ENCODE results near the gene CTU2. TPM values are rescaled to one million over a fixed set of nuclear protein-coding genes. Genes with fewer than 3 reads are reported as not detected.

Gene CTU2
- total and polyA plus RNA-seq, 7 donors = 6.1 to 16.3 (median 10.5) TPM

GRCh38 chr16:88755745-88756443, 49.6 kb downstream of the CTU2 start:
- H3K4me1 ChIP-seq = peaks cover 0 to 77% (median 76%) of the 10 kb centered on the region in 4 donors
- H3K27ac ChIP-seq = peak overlapping the region; percentile 56 to 100 (median 96)
- no peak overlapping the region for H3K4me3 ChIP-seq

GRCh38 chr16:88758227-88758943, 52.1 kb downstream of the CTU2 start:
- H3K4me3 ChIP-seq = no peak overlapping the region
- peaks cover 0 to 95% (median 90%) of the 10 kb centered on the region in 4 donors for H3K4me1 ChIP-seq
- 83 to 88% methylated on average over 13 of the region's 13 CpGs for WGBS, 2 donors
- intact Hi-C loops (cut with DNase I) = no loop called here
- peak overlapping the region; percentile 91 to 100 (median 96) for H3K27ac ChIP-seq
- no peaks in the 10 kb centered on the region for H3K27me3 ChIP-seq
- no peak for DNase-seq
- TF ChIP-seq POLR2AphosphoS5 (IDR thresholded peaks at IDR 0.05) = peak in 2 of 4 donors; percentile 4 to 8
- TF ChIP-seq EP300 (IDR thresholded peaks at IDR 0.05) = no peak
- no peaks in the 10 kb centered on the region for H3K36me3 ChIP-seq
- no peaks in the 10 kb centered on the region for H3K9me3 ChIP-seq

More at GRCh38 chr16:88755745-88756443, 49.6 kb downstream of the CTU2 start:
- Histone ChIP-seq H3K27me3 (no peaks in the 10 kb centered on the region), H3K36me3 (peaks cover 0 to 13% (median 3%) of the 10 kb centered on the region in 4 donors), H3K9me3 (no peaks in the 10 kb centered on the region)
- TF ChIP-seq POLR2AphosphoS5 (IDR thresholded peaks at IDR 0.05) = no peak
- TF ChIP-seq, protein P1, sequence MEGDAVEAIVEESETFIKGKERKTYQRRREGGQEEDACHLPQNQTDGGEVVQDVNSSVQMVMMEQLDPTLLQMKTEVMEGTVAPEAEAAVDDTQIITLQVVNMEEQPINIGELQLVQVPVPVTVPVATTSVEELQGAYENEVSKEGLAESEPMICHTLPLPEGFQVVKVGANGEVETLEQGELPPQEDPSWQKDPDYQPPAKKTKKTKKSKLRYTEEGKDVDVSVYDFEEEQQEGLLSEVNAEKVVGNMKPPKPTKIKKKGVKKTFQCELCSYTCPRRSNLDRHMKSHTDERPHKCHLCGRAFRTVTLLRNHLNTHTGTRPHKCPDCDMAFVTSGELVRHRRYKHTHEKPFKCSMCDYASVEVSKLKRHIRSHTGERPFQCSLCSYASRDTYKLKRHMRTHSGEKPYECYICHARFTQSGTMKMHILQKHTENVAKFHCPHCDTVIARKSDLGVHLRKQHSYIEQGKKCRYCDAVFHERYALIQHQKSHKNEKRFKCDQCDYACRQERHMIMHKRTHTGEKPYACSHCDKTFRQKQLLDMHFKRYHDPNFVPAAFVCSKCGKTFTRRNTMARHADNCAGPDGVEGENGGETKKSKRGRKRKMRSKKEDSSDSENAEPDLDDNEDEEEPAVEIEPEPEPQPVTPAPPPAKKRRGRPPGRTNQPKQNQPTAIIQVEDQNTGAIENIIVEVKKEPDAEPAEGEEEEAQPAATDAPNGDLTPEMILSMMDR (IDR thresholded peaks at IDR 0.05) = peak in 1 of 4 experiments; percentile 15
- no peak for DNase-seq
- 84 to 90% methylated on average over 23 of the region's 23 CpGs for WGBS, 2 donors
- intact Hi-C loops (cut with DNase I) = no loop called here

GRCh38 chr16:88758944-88759244, 52.6 kb downstream of the CTU2 start:
- intact Hi-C loops (cut with DNase I) = loop anchor here (1.0 kb wide), 1 partner anchor 26 kb away; the partner anchor contains the start of gene PIEZO1

GRCh38 chr16:88759245-88759975, 53.1 kb downstream of the CTU2 start:
- H3K9me3 ChIP-seq = no peaks in the 10 kb centered on the region
- intact Hi-C loops (cut with DNase I) = loop anchor here (1.0 kb wide), 1 partner anchor 26 kb away; the partner anchor contains the start of gene PIEZO1
- DNase-seq = peak; percentile 96
- H3K27ac ChIP-seq = peak overlapping the region; percentile 91 to 100 (median 96)
- H3K36me3 ChIP-seq = no peaks in the 10 kb centered on the region
- H3K27me3 ChIP-seq = no peaks in the 10 kb centered on the region
- peak; percentile 91 to 96 (median 94) for TF ChIP-seq POLR2AphosphoS5 (IDR thresholded peaks at IDR 0.05)
- TF ChIP-seq EP300 (IDR thresholded peaks at IDR 0.05) = peak in 2 of 4 donors; percentile 39 to 74
- peak; percentile 86 to 88 for TF ChIP-seq POLR2A (IDR thresholded peaks at IDR 0.05)
- TF ChIP-seq, protein P1 (IDR thresholded peaks at IDR 0.05) = peak in 2 of 4 experiments; percentile 33 to 43
- H3K4me1 ChIP-seq = peaks cover 0 to 93% (median 88%) of the 10 kb centered on the region in 4 donors
- H3K4me3 ChIP-seq = peak overlapping the region in 3 of 4 donors; percentile 32 to 41 (median 40)
- WGBS, 2 donors = 33 to 61% methylated on average over 26 of the region's 26 CpGs

More at GRCh38 chr16:88758944-88759244, 52.6 kb downstream of the CTU2 start:
- no peaks in the 10 kb centered on the region for H3K9me3 ChIP-seq
- TF ChIP-seq EP300 (IDR thresholded peaks at IDR 0.05) (no peak), POLR2A (IDR thresholded peaks at IDR 0.05) (no peak), POLR2AphosphoS5 (IDR thresholded peaks at IDR 0.05) (no peak)
- TF ChIP-seq, protein P1 (IDR thresholded peaks at IDR 0.05) = no peak
- peaks cover 0 to 95% (median 90%) of the 10 kb centered on the region in 4 donors for H3K4me1 ChIP-seq
- peak overlapping the region in 2 of 4 donors; percentile 40 to 41 for H3K4me3 ChIP-seq
- 71 to 79% methylated on average over 6 of the region's 6 CpGs for WGBS, 2 donors
- no peaks in the 10 kb centered on the region for H3K27me3 ChIP-seq
- H3K36me3 ChIP-seq = no peaks in the 10 kb centered on the region
- no peak for DNase-seq
- peak overlapping the region; percentile 91 to 100 (median 96) for H3K27ac ChIP-seq
